Activated T-helper 2 cell treated with anti-CD3 and anti-CD28 coated beads, Interferon-gamma antibody, Interleukin-2, Interleukin-4, amounts not matched to agents 10 μg/mL and 5 μg/mL and 100 μg/mL, durations not matched to agents 14 hours and 24 hours and 36 hours (primary cell): ENCODE results near the gene MSH3. TPM values are rescaled to one million over a fixed set of nuclear protein-coding genes. Genes with fewer than 3 reads are reported as not detected.

Experiments used
- DNase-seq: peaks from one replicate; pipeline ENCODE4 v3.0.0; 2021; ENCODE audit warnings: low spot score
- H3K27ac Mint-ChIP-seq: one replicate; pipeline ENCODE4 v1.8.0; 2021; ENCODE audit warnings: mixed read lengths
- H3K27me3 Mint-ChIP-seq: one replicate; pipeline ENCODE4 v1.8.0; 2021; ENCODE audit warnings: low read depth, mixed read lengths
- H3K36me3 Mint-ChIP-seq: one replicate; pipeline ENCODE4 v1.8.0; 2021; ENCODE audit warnings: low read depth, mixed read lengths
- H3K4me1 Mint-ChIP-seq: one replicate; pipeline ENCODE4 v1.8.0; 2021; ENCODE audit warnings: low read depth, mixed read lengths
- H3K4me3 Mint-ChIP-seq: one replicate; pipeline ENCODE4 v1.8.0; 2021; ENCODE audit warnings: low read depth, mild to moderate bottlenecking, moderate library complexity, mixed read lengths
- H3K9me3 Mint-ChIP-seq: one replicate; pipeline ENCODE4 v1.8.0; 2021; ENCODE audit warnings: mixed read lengths
- intact Hi-C: fragments of 100-400 bp; cut with micrococcal nuclease; formaldehyde crosslinking; loops from one replicate; pipeline ENCODE4 v1.15.1; 2023
- total RNA-seq: library from RNA; stranded (reverse); gene quantifications from 2 replicates; pipeline ENCODE4 v1.2.3, GENCODE V29; 2022

MSH3 gene
- total RNA-seq, 1 donor from 2014 or later, result 20.6 TPM

GRCh38 chr5:80919678-80920196 lies 265.3 kb downstream of the MSH3 start:
- intact Hi-C loops, result no loop called here
- no peak overlapping the region for H3K4me3 Mint-ChIP-seq
- H3K4me1 Mint-ChIP-seq, result peaks cover 13% of the 10 kb centered on the region
- H3K27ac Mint-ChIP-seq, result no peak overlapping the region
- no peaks in the 10 kb centered on the region for H3K9me3 Mint-ChIP-seq
- H3K27me3 Mint-ChIP-seq, result no peaks in the 10 kb centered on the region
- no peak for DNase-seq
- no peaks in the 10 kb centered on the region for H3K36me3 Mint-ChIP-seq

GRCh38 chr5:80920333-80920732 lies 265.9 kb downstream of the MSH3 start:
- H3K27ac Mint-ChIP-seq, result no peak overlapping the region
- no peaks in the 10 kb centered on the region for H3K9me3 Mint-ChIP-seq
- H3K4me3 Mint-ChIP-seq, result no peak overlapping the region
- no peaks in the 10 kb centered on the region for H3K36me3 Mint-ChIP-seq
- H3K27me3 Mint-ChIP-seq, result no peaks in the 10 kb centered on the region
- peaks cover 16% of the 10 kb centered on the region for H3K4me1 Mint-ChIP-seq
- DNase-seq, result no peak
- intact Hi-C loops, result no loop called here

- Mint-ChIP-seq H3K4me3 (no peak overlapping the region), H3K27ac (no peak overlapping the region), H3K9me3 (no peaks in the 10 kb centered on the region), H3K27me3 (no peaks in the 10 kb centered on the region), H3K36me3 (no peaks in the 10 kb centered on the region), H3K4me1 (peaks cover 23% of the 10 kb centered on the region)
- DNase-seq, result no peak
- intact Hi-C loops, result no loop called here
Measured at GRCh38 chr5:80921026-80921425, 266.6 kb downstream of the MSH3 start.

- no peak overlapping the region for H3K27ac Mint-ChIP-seq
- no peaks in the 10 kb centered on the region for H3K27me3 Mint-ChIP-seq
- peaks cover 23% of the 10 kb centered on the region for H3K4me1 Mint-ChIP-seq
- no peaks in the 10 kb centered on the region for H3K36me3 Mint-ChIP-seq
- no peaks in the 10 kb centered on the region for H3K9me3 Mint-ChIP-seq
- no peak for DNase-seq
- intact Hi-C loops, result no loop called here
- H3K4me3 Mint-ChIP-seq, result no peak overlapping the region
Measured at GRCh38 chr5:80925931-80926330, 271.5 kb downstream of the MSH3 start.

Other genes with a start within 250 kb of the MSH3 start
- 9.0 and 11.4 TPM in 2 replicates for gene ZFYVE16, start 246.6 kb upstream of the MSH3 start, total RNA-seq
- 0.43 and 0.76 TPM in 2 replicates for gene FAM151B, start 166.6 kb upstream of the MSH3 start, total RNA-seq
- not detected in 2 replicates for gene ANKRD34B, start 84.4 kb upstream of the MSH3 start, total RNA-seq
- gene DHFR, start 331 bp downstream of the MSH3 start, total RNA-seq, result 55.7 and 56.9 TPM in 2 replicates